ENCODE data around the gene MICAL2. TPM values are rescaled to one million over a fixed set of nuclear protein-coding genes. Genes with fewer than 3 reads are reported as not detected.
A peak's percentile ranks its signal among the peaks of the same experiment; 100 is the strongest.

The MICAL2 gene
- polyA plus RNA-seq, 1 experiment: 135 TPM

- peak; percentile 71 for DNase-seq (ENCODE audit: low read depth)
- Histone ChIP-seq H3K4me3 (ENCODE audit: low read depth, low read length) (no peak overlapping the region), H3K27me3 (ENCODE audit: control insufficient read depth, insufficient read depth, low read length) (no peaks in the 10 kb centered on the region), H3K36me3 (ENCODE audit: control insufficient read depth, insufficient read depth, low read length) (peaks cover 3% of the 10 kb centered on the region)
- POLR2A ChIA-PET: interaction anchor here (0.7 to 1.0 kb wide), 3 partner anchors 15 to 88 kb away, joined by 3 to 7 read pairs (median 3); no protein-coding TSS in a partner anchor
- CTCF ChIA-PET: interaction anchor here (0.6 to 3.1 kb wide), 9 partner anchors 9 to 1042 kb away, joined by 3 to 8 read pairs (median 4); no protein-coding TSS in a partner anchor
- no peak for TF ChIP-seq CTCF (IDR thresholded peaks at IDR 0.05; ENCODE audit: insufficient read depth, low read depth, low read length)
Observed at GRCh38 chr11:12163181-12163941, 53.0 kb downstream of the MICAL2 start.

- no peak overlapping the region for H3K4me3 ChIP-seq (ENCODE audit: low read depth, low read length)
- TF ChIP-seq CTCF (IDR thresholded peaks at IDR 0.05; ENCODE audit: insufficient read depth, low read depth, low read length): no peak
- POLR2A ChIA-PET: interaction anchor here (0.5 to 1.1 kb wide), 5 partner anchors 14 to 89 kb away, joined by 3 to 7 read pairs (median 3); no protein-coding TSS in a partner anchor
- peak; percentile 86 for DNase-seq (ENCODE audit: low read depth)
- H3K36me3 ChIP-seq (ENCODE audit: control insufficient read depth, insufficient read depth, low read length): peaks cover 3% of the 10 kb centered on the region
- CTCF ChIA-PET: interaction anchor here (0.6 to 2.2 kb wide), 8 partner anchors 10 to 117 kb away, joined by 3 to 7 read pairs (median 4); no protein-coding TSS in a partner anchor
- H3K27me3 ChIP-seq (ENCODE audit: control insufficient read depth, insufficient read depth, low read length): no peaks in the 10 kb centered on the region
Observed at GRCh38 chr11:12164061-12165014, 53.9 kb downstream of the MICAL2 start.

GRCh38 chr11:12165237-12165875 is 55.0 kb downstream of the MICAL2 start:
- ChIA-PET CTCF (interaction anchor here (2.2 kb wide), 1 partner anchor 78 kb away, joined by 6 read pairs; no protein-coding TSS in a partner anchor), POLR2A (no interaction called here)
- Histone ChIP-seq H3K4me3 (ENCODE audit: low read depth, low read length) (no peak overlapping the region), H3K27me3 (ENCODE audit: control insufficient read depth, insufficient read depth, low read length) (no peaks in the 10 kb centered on the region), H3K36me3 (ENCODE audit: control insufficient read depth, insufficient read depth, low read length) (peaks cover 3% of the 10 kb centered on the region)
- DNase-seq (ENCODE audit: low read depth): no peak
- TF ChIP-seq CTCF (IDR thresholded peaks at IDR 0.05; ENCODE audit: insufficient read depth, low read depth, low read length): no peak

DNA sequence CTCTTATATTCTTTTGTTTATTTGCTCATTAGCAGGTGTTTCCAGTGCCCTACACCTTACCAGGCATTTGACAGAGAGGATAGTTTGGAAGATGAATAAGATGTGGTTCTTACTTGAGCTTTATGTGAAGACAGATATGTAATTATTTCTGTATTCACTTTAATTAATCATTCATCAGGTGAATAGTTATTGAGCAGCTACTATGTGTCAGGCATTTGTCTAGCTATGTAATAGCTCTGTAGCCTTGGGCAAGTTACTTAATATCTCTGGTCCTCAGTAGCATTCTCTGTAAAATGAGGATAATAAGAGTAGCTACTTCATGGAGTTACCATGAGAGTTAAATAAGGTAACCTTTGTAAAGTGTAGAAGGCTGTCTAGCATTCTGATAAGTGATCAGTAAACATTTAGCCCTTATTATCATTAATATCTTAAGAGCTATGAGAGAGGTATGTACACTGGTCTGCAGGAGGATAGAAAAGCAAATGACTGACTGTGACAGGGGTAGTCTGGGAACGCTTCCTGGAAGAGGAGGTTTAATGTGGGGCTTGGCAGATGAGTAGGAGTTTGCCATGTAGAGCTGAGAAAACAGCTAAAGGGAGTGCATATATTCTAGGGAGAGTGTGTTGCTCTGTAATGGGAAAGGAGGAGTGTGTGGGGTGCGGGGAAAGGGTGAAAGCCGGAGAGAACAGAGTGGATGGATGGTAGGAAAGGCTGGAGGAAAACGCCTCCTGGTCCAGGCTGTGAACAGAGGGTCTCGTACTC is 56.1 kb downstream of the MICAL2 start:
- TF ChIP-seq CTCF (IDR thresholded peaks at IDR 0.05; ENCODE audit: insufficient read depth, low read depth, low read length): no peak
- no peak for DNase-seq (ENCODE audit: low read depth)
- CTCF ChIA-PET: interaction anchor here (2.1 kb wide), 1 partner anchor 70 kb away, joined by 5 read pairs; no protein-coding TSS in a partner anchor
- Histone ChIP-seq H3K27me3 (ENCODE audit: control insufficient read depth, insufficient read depth, low read length) (no peaks in the 10 kb centered on the region), H3K4me3 (ENCODE audit: low read depth, low read length) (no peak overlapping the region), H3K36me3 (ENCODE audit: control insufficient read depth, insufficient read depth, low read length) (peaks cover 3% of the 10 kb centered on the region)
- POLR2A ChIA-PET: interaction anchor here (1.0 kb wide), 1 partner anchor 15 kb away, joined by 3 read pairs; no protein-coding TSS in a partner anchor

All from BJ (cell line).